Endothelial cell (in vitro differentiated cells): ENCODE data around the gene ECE1. TPM values are rescaled to one million over a fixed set of nuclear protein-coding genes. Genes with fewer than 3 reads are reported as not detected.

Experiments used
- DNase-seq: peaks from one replicate; pipeline ENCODE4 v3.0.0; 2021; ENCODE audit warnings: low spot score
- H3K27ac Mint-ChIP-seq: one replicate; pipeline ENCODE4 v1.8.0; 2021; ENCODE audit warnings: mixed read lengths, inconsistent platforms; ENCODE audit not compliant: unreplicated experiment
- H3K27me3 Mint-ChIP-seq: one replicate; pipeline ENCODE4 v1.8.0; 2021; ENCODE audit warnings: mild to moderate bottlenecking, moderate library complexity, mixed read lengths, inconsistent platforms; ENCODE audit not compliant: unreplicated experiment
- H3K36me3 Mint-ChIP-seq: one replicate; pipeline ENCODE4 v1.8.0; 2021; ENCODE audit warnings: mild to moderate bottlenecking, low read depth, mixed read lengths, inconsistent platforms; ENCODE audit not compliant: unreplicated experiment
- H3K4me1 Mint-ChIP-seq: one replicate; pipeline ENCODE4 v1.8.0; 2021; ENCODE audit warnings: mild to moderate bottlenecking, mixed read lengths, inconsistent platforms; ENCODE audit not compliant: unreplicated experiment
- H3K4me3 Mint-ChIP-seq: one replicate; pipeline ENCODE4 v1.8.0; 2021; ENCODE audit warnings: mild to moderate bottlenecking, mixed read lengths, inconsistent platforms; ENCODE audit not compliant: unreplicated experiment
- H3K9me3 Mint-ChIP-seq: one replicate; pipeline ENCODE4 v1.8.0; 2021; ENCODE audit warnings: mixed read lengths, inconsistent platforms; ENCODE audit not compliant: unreplicated experiment
- CTCF ChIP-seq: fragments of 200-600 bp; sonication (generic); IDR thresholded peaks from one replicate; pipeline ENCODE4 v1.5.0; 2021; ENCODE audit warnings: antibody characterized with exemption; ENCODE audit not compliant: unreplicated experiment
- total RNA-seq: library from RNA; stranded (reverse); fragmentation: NEBNext Ultra II Directional; extraction: Animal tissue kit (Norgen Biotek cat#: 25700); gene quantifications from one replicate; pipeline ENCODE4 v1.2.1, GENCODE V29; 2021; ENCODE audit not compliant: unreplicated experiment

Gene ECE1
- total RNA-seq, 1 donor from 2014 or later = 328 TPM

DNA sequence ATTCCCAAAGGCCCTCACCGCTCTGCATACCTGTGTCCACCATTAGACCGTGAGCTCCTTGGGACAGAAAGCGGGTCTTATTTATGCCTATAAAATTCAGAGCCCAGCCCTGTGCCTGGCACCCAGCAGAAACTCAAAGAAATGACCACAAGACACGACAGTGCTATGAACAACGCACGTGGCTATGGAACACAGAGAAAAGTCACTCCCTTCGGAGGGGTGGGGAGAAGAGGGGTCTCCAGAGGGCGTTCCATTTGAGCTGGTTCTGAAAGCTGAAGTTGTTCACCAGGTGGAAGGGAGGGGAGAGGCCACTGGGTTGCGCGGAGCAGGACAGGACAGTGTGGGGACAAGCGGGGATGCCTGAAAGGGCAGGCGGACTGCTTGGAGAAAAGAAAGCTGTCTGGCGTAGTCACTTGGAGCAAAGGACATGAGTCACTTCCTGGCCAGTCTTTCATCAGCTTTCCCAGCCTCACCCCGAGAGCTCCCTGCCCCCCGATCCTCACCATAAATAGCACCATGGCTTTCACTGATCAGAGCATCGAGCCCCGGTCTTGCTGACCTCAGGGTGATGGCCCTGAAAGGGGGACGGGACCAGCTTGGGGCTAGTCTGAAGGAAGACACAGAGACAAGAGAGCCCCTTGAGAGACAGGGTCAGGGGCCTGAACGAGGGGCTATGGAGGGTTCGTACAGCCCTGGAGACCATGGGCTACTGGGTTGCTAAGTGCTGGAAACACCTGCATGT, 28.5 kb downstream of the ECE1 start:
- TF ChIP-seq CTCF = no peak
- H3K4me1 Mint-ChIP-seq = peaks cover 24% of the 10 kb centered on the region
- peaks cover 42% of the 10 kb centered on the region for H3K36me3 Mint-ChIP-seq
- H3K27me3 Mint-ChIP-seq = peaks cover 16% of the 10 kb centered on the region
- no peaks in the 10 kb centered on the region for H3K9me3 Mint-ChIP-seq
- peak overlapping the region; percentile 72 for H3K4me3 Mint-ChIP-seq
- DNase-seq = peak; percentile 20
- H3K27ac Mint-ChIP-seq = peak overlapping the region; percentile 96

GRCh38 chr1:21260405-21261125, 29.7 kb downstream of the ECE1 start:
- no peak for DNase-seq
- H3K9me3 Mint-ChIP-seq = no peaks in the 10 kb centered on the region
- H3K4me1 Mint-ChIP-seq = peaks cover 28% of the 10 kb centered on the region
- peaks cover 16% of the 10 kb centered on the region for H3K27me3 Mint-ChIP-seq
- peak overlapping the region; percentile 72 for H3K4me3 Mint-ChIP-seq
- TF ChIP-seq CTCF = no peak
- peak overlapping the region; percentile 96 for H3K27ac Mint-ChIP-seq
- peaks cover 48% of the 10 kb centered on the region for H3K36me3 Mint-ChIP-seq

GRCh38 chr1:21259316-21260076, 30.8 kb downstream of the ECE1 start:
- peaks cover 38% of the 10 kb centered on the region for H3K4me1 Mint-ChIP-seq
- no peak overlapping the region for H3K27ac Mint-ChIP-seq
- peaks cover 52% of the 10 kb centered on the region for H3K36me3 Mint-ChIP-seq
- no peaks in the 10 kb centered on the region for H3K9me3 Mint-ChIP-seq
- H3K27me3 Mint-ChIP-seq = peaks cover 13% of the 10 kb centered on the region
- no peak overlapping the region for H3K4me3 Mint-ChIP-seq
- no peak for TF ChIP-seq CTCF
- no peak for DNase-seq

DNA sequence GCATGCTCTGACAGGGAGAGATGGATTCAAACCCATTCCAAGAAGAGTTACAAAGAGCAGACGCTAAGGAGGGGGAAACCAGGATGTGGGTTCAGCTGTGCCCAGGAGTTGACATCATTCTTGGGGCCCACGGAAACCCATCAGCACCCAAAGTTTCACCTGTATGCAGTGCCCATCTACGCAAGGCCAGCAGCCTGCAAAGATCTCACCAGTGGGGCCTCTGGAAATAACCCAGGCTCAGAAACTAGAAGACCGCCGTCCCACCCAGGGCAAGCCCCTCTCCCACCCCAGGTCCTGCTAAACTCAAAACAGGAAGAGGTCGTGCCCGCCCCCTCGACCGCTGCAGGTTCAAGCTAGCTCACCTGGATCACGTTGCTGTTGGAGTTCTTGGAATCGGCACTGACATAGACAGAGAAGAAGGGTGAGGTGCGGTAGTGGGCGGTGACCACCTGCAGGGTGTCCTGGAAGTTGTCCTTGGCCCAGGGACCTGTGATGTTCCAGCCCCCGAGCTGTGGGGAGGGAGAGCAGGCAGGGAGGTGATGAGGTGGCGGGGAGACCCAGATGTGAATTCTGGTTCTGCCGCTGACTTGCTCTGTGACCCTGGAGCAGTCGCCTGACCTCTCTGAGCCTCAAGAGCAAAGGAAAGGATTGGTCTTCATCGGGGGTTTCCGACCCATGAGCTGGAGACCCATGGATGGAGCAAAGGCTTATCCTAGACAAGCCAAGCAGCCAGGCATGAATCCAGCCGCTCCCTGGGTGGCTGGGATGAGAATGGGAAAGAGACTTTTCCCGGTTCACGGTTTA, 31.7 kb downstream of the ECE1 start:
- no peak overlapping the region for H3K4me3 Mint-ChIP-seq
- peaks cover 11% of the 10 kb centered on the region for H3K27me3 Mint-ChIP-seq
- H3K36me3 Mint-ChIP-seq = peaks cover 52% of the 10 kb centered on the region
- H3K27ac Mint-ChIP-seq = no peak overlapping the region
- TF ChIP-seq CTCF = no peak
- no peak for DNase-seq
- H3K4me1 Mint-ChIP-seq = peaks cover 40% of the 10 kb centered on the region
- H3K9me3 Mint-ChIP-seq = no peaks in the 10 kb centered on the region
